A673 (cell line): ENCODE measurements around the gene PSMD8. TPM values are rescaled to one million over a fixed set of nuclear protein-coding genes. Genes with fewer than 3 reads are reported as not detected.

Experiments
- BruUV-seq: library from RNA; stranded (reverse); fragments of 400-500 nt; replicated peaks from 2 replicates; lab custom pipeline; 2021; lab: Mats Ljungman, UMichigan
- CTCF ChIA-PET: fragments of 300-600 bp; sonication (Branson Sonifier 250); formaldehyde crosslinking; loops from one replicate; lab custom pipeline; 2022; ENCODE audit warnings: antibody characterized with exemption; lab: Charles Lee
- POLR2A ChIA-PET: fragments of 300-600 bp; sonication (Branson Sonifier 250); formaldehyde crosslinking; loops from one replicate; lab custom pipeline; 2022; ENCODE audit warnings: antibody characterized with exemption; ENCODE audit not compliant: low non-redundant PET; lab: Charles Lee
- DNase-seq: peaks from one replicate; pipeline ENCODE4 v3.0.0-alpha.2; 2015; ENCODE audit warnings: low spot score
- H3K27ac ChIP-seq: fragments of 200-600 bp; sonication (generic); 2 replicates; pipeline ENCODE4 v1.5.1; 2016; ENCODE audit warnings: mixed run types, low read depth, mild to moderate bottlenecking, mixed read lengths, antibody characterized with exemption, low read length; ENCODE audit not compliant: poor library complexity, severe bottlenecking
- H3K27me3 ChIP-seq: fragments of 200-600 bp; sonication (generic); replicated peaks from 2 replicates; pipeline ENCODE4 v1.6.1; 2017; ENCODE audit warnings: mixed run types, low read depth, mild to moderate bottlenecking, mixed read lengths, antibody characterized with exemption, low read length; ENCODE audit not compliant: insufficient read depth, poor library complexity
- H3K36me3 ChIP-seq: fragments of 200-600 bp; sonication (generic); 2 replicates; pipeline ENCODE4 v1.6.1; 2016; ENCODE audit warnings: mixed run types, mild to moderate bottlenecking, mixed read lengths, antibody characterized with exemption, low read length; ENCODE audit not compliant: insufficient read depth, poor library complexity, severe bottlenecking
- H3K4me1 ChIP-seq: fragments of 200-600 bp; sonication (generic); 2 replicates; pipeline ENCODE4 v1.6.1; 2017; ENCODE audit warnings: mixed run types, mild to moderate bottlenecking, mixed read lengths, antibody characterized with exemption, low read length; ENCODE audit not compliant: insufficient read depth, poor library complexity, severe bottlenecking
- H3K4me3 ChIP-seq: fragments of 200-600 bp; sonication (generic); 2 replicates; pipeline ENCODE4 v1.5.1; 2016; ENCODE audit warnings: low read depth, mixed run types, mild to moderate bottlenecking, mixed read lengths, low read length; ENCODE audit not compliant: poor library complexity, severe bottlenecking
- H3K9me3 ChIP-seq: fragments of 200-600 bp; sonication (generic); 2 replicates; pipeline ENCODE4 v1.6.1; 2016; ENCODE audit warnings: mixed run types, low read depth, mild to moderate bottlenecking, mixed read lengths, antibody characterized with exemption, low read length; ENCODE audit not compliant: poor library complexity, severe bottlenecking
- EZH2 ChIP-seq: fragments of 200-600 bp; sonication (generic); IDR thresholded peaks from 2 replicates; pipeline ENCODE4 v1.6.1; 2017; ENCODE audit warnings: borderline replicate concordance, low read depth, mild to moderate bottlenecking, mixed read lengths, antibody characterized with exemption, low read length; ENCODE audit not compliant: poor library complexity, severe bottlenecking
- intact Hi-C: fragments of 100-400 bp; cut with micrococcal nuclease; formaldehyde crosslinking; loops from one replicate; pipeline ENCODE4 v1.10.0; 2022; ENCODE audit not compliant: unreplicated experiment
- total RNA-seq: library from RNA; stranded (reverse); gene quantifications from 2 replicates; pipeline ENCODE4 v1.2.3, GENCODE V29; 2021
- TF ChIP-seq, protein P1 (sequence below): fragments of 300-800, 200-600 bp; sonication (generic); conservative IDR thresholded peaks from 2 replicates; pipeline ENCODE4 v1.5.1; 2017; ENCODE audit warnings: low read depth, mild to moderate bottlenecking, antibody characterized with exemption, low read length, moderate library complexity, mixed read lengths

PSMD8 gene
- total RNA-seq, 1 experiment from 2014 or later: 321 TPM

GRCh38 chr19:38383743-38384142, 9.4 kb downstream of the PSMD8 start:
- TF ChIP-seq, protein P1, sequence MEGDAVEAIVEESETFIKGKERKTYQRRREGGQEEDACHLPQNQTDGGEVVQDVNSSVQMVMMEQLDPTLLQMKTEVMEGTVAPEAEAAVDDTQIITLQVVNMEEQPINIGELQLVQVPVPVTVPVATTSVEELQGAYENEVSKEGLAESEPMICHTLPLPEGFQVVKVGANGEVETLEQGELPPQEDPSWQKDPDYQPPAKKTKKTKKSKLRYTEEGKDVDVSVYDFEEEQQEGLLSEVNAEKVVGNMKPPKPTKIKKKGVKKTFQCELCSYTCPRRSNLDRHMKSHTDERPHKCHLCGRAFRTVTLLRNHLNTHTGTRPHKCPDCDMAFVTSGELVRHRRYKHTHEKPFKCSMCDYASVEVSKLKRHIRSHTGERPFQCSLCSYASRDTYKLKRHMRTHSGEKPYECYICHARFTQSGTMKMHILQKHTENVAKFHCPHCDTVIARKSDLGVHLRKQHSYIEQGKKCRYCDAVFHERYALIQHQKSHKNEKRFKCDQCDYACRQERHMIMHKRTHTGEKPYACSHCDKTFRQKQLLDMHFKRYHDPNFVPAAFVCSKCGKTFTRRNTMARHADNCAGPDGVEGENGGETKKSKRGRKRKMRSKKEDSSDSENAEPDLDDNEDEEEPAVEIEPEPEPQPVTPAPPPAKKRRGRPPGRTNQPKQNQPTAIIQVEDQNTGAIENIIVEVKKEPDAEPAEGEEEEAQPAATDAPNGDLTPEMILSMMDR: no peak
- no peak for TF ChIP-seq EZH2
- POLR2A ChIA-PET: no interaction called here
- Histone ChIP-seq H3K9me3 (no peaks in the 10 kb centered on the region), H3K4me3 (no peak overlapping the region), H3K27ac (no peak overlapping the region), H3K4me1 (no peaks in the 10 kb centered on the region), H3K36me3 (peaks cover 56% of the 10 kb centered on the region), H3K27me3 (no peaks in the 10 kb centered on the region)
- no TSS peak for BruUV-seq
- no peak for DNase-seq
- CTCF ChIA-PET: no interaction called here
- intact Hi-C loops: no loop called here

- ChIA-PET CTCF (no interaction called here), POLR2A (no interaction called here)
- no TSS peak for BruUV-seq
- H3K36me3 ChIP-seq: peaks cover 49% of the 10 kb centered on the region
- H3K27me3 ChIP-seq: no peaks in the 10 kb centered on the region
- peaks cover 6% of the 10 kb centered on the region for H3K4me1 ChIP-seq
- no peak for DNase-seq
- H3K4me3 ChIP-seq: no peak overlapping the region
- H3K9me3 ChIP-seq: no peaks in the 10 kb centered on the region
- no peak overlapping the region for H3K27ac ChIP-seq
- TF ChIP-seq EZH2: no peak
- TF ChIP-seq, protein P1: no peak
- intact Hi-C loops: no loop called here
Observed at GRCh38 chr19:38384209-38385027, 10.0 kb downstream of the PSMD8 start.

DNA sequence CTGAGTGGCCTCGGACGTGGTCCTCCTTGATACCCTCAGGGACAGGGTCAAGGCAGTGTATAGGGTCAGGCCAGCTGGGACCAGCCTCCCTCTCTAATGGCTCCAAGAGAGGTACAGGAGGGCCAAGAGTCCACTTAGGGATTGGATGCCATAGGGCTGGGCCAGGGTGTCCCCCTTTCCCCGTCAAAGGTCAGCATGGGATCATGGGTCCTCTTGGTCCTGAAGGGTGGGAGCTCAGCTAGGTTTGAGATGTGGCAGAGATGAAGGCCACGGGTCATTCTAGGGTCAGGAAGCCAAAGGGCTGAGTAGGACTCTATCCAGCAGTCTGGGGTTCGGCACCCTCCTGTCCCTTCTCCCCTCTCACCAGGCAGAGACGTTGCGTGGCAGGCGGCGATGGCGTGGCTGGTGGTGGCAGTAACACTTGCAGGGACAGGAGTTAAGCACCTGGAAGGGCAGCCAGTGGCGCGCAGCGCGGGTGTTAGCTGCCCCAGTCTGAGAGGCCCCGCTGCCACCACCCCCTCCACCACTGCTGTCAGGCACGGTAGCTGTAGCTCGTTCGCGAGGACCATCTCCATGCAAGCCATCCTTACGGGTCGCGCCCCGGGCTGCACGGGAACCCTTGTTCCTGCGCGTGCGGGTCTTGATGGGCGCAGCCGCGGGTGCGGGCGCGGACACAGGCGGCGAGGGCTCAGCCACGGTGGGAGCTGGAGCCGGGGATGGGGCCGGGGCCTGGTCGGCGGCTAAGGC, 10.9 kb downstream of the PSMD8 start:
- H3K4me3 ChIP-seq: no peak overlapping the region
- peaks cover 43% of the 10 kb centered on the region for H3K36me3 ChIP-seq
- no peaks in the 10 kb centered on the region for H3K9me3 ChIP-seq
- ChIA-PET CTCF (no interaction called here), POLR2A (no interaction called here)
- no peaks in the 10 kb centered on the region for H3K27me3 ChIP-seq
- DNase-seq: no peak
- intact Hi-C loops: no loop called here
- peaks cover 6% of the 10 kb centered on the region for H3K4me1 ChIP-seq
- no peak overlapping the region for H3K27ac ChIP-seq
- TF ChIP-seq, protein P1: no peak
- no peak for TF ChIP-seq EZH2
- BruUV-seq: no TSS peak
